AG04450 (cell line): ENCODE data around the gene SLC6A19. TPM values are rescaled to one million over a fixed set of nuclear protein-coding genes. Genes with fewer than 3 reads are reported as not detected.

Experiments
- CTCF ChIA-PET: fragments of 300-600, 350-600 bp; formaldehyde crosslinking; extraction: SDS; loops from one replicate; lab custom pipeline; 2022; ENCODE audit warnings: antibody characterized with exemption, inconsistent platforms; lab: Charles Lee
- POLR2A ChIA-PET: fragments of 350-600 bp; formaldehyde crosslinking; extraction: SDS; loops from one replicate; lab custom pipeline; 2021; ENCODE audit warnings: antibody characterized with exemption, inconsistent platforms; lab: Yijun Ruan, JAX
- DNase-seq: peaks from one replicate; pipeline ENCODE4 v3.0.0-alpha.2; 2011; ENCODE audit warnings: low read depth, low spot score
- H3K27ac ChIP-seq: one replicate; pipeline ENCODE4 v1.5.1; 2012; ENCODE audit warnings: low read depth, low read length, control low read depth
- H3K27me3 ChIP-seq: one replicate; pipeline ENCODE4 v1.6.0; 2012; ENCODE audit warnings: low read length; ENCODE audit not compliant: control insufficient read depth, insufficient read depth
- H3K4me3 ChIP-seq: 2 replicates; pipeline ENCODE4 v1.5.1; 2011; ENCODE audit warnings: mild to moderate bottlenecking, low read depth, low read length, control low read depth
- H3K9me3 ChIP-seq: 2 replicates; pipeline ENCODE4 v1.5.1; 2012; ENCODE audit warnings: low read length; ENCODE audit not compliant: control insufficient read depth, insufficient read depth
- polyA plus RNA-seq: library from polyadenylated mRNA; depleted of rRNA; stranded (reverse); fragments of >200 nt; gene quantifications from 2 replicates; pipeline ENCODE4 v1.2.3, GENCODE V29; 2011
- TF ChIP-seq, protein P1 (sequence below): IDR thresholded peaks from 2 replicates; pipeline ENCODE4 v1.5.1; 2011; ENCODE audit warnings: low read depth, low read length, control low read depth, inconsistent platforms

The SLC6A19 gene
- polyA plus RNA-seq, 1 experiment: not detected

DNA sequence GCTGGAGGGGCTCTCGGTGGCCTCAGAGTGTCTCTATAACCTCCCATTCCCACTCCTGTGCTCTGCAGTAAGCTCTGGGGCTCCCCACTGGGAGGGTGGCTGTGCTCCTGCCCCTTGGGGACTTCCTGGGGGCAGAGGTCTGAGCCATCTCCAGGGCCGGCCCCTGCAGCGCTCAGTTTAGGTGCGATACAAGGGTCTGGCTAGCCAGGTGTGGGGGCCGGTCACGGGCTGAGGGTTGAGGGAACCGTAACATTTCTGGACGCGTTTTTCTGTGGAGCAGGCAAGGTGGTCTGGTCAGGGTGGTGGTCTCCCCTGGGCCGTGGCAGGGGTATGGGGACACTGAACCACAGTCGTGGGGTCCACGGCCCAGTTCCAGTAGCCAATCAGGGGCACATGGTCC is 38.0 kb upstream of the SLC6A19 start:
- ChIA-PET CTCF (no interaction called here), POLR2A (no interaction called here)
- no peak for DNase-seq
- H3K27ac ChIP-seq: no peak overlapping the region
- peaks cover 5% of the 10 kb centered on the region for H3K27me3 ChIP-seq
- H3K4me3 ChIP-seq: no peak overlapping the region
- H3K9me3 ChIP-seq: peaks cover 3% of the 10 kb centered on the region; the same call in 1 of the 2 replicates
- TF ChIP-seq, protein P1, sequence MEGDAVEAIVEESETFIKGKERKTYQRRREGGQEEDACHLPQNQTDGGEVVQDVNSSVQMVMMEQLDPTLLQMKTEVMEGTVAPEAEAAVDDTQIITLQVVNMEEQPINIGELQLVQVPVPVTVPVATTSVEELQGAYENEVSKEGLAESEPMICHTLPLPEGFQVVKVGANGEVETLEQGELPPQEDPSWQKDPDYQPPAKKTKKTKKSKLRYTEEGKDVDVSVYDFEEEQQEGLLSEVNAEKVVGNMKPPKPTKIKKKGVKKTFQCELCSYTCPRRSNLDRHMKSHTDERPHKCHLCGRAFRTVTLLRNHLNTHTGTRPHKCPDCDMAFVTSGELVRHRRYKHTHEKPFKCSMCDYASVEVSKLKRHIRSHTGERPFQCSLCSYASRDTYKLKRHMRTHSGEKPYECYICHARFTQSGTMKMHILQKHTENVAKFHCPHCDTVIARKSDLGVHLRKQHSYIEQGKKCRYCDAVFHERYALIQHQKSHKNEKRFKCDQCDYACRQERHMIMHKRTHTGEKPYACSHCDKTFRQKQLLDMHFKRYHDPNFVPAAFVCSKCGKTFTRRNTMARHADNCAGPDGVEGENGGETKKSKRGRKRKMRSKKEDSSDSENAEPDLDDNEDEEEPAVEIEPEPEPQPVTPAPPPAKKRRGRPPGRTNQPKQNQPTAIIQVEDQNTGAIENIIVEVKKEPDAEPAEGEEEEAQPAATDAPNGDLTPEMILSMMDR: no peak

GRCh38 chr5:1163879-1164278 is 37.5 kb upstream of the SLC6A19 start:
- Histone ChIP-seq H3K27me3 (peaks cover 6% of the 10 kb centered on the region), H3K27ac (no peak overlapping the region), H3K4me3 (no peak overlapping the region), H3K9me3 (peaks cover 3% of the 10 kb centered on the region; the same call in 1 of the 2 replicates)
- ChIA-PET CTCF (no interaction called here), POLR2A (no interaction called here)
- no peak for DNase-seq
- TF ChIP-seq, protein P1: no peak

DNA sequence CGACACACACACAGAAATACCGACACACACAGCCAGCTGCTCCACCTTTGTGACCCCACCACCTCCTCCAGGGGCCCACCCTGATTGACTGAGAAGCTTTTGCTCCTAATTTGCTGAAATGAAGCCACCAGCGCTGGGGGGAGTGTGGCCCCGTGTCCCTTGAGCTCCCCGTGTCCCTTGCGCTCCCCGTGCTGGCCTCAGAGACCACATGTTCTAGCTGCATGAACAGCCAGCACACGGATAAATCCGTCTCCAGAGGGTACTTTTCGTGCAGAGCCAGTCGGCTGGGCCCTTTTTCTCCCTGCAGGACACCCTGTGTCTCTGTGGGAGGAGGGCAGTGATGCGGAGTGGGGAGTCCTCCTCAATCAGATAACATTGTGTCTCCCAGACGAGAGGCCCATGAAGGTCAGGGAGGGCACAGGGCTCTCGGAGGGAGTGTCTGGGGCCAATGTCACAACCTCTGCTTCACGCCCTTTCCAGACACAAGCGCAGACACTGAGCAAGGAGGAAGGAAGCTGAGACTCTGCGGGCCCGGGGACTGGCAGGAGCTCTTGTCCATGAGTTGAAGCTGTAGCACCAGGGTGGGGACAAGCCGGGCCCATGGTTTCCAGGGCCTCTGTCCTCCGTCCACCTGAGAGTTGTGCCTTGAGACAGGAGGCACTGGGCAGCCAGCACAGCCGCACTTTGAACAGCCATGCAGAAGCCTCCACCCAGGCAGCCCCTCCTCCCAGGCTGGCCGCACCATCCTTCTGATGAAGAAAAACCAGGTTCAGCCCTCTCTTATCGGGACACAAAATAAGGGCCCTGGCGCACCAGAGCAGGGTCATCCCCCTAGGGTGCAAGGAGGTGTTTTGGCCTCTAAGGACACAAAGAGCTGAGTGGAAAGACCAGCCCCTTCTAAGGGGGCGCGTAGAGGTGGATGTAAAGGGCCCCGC is 36.4 kb upstream of the SLC6A19 start:
- ChIA-PET CTCF (interaction anchor here (0.6 to 0.7 kb wide), 2 partner anchors 479 to 480 kb away, joined by 3 read pairs; no protein-coding TSS in a partner anchor), POLR2A (no interaction called here)
- H3K27ac ChIP-seq: no peak overlapping the region
- H3K4me3 ChIP-seq: no peak overlapping the region
- DNase-seq: no peak
- TF ChIP-seq, protein P1: no peak
- H3K9me3 ChIP-seq: peaks cover 3% of the 10 kb centered on the region; the same call in 1 of the 2 replicates
- peaks cover 6% of the 10 kb centered on the region for H3K27me3 ChIP-seq

DNA sequence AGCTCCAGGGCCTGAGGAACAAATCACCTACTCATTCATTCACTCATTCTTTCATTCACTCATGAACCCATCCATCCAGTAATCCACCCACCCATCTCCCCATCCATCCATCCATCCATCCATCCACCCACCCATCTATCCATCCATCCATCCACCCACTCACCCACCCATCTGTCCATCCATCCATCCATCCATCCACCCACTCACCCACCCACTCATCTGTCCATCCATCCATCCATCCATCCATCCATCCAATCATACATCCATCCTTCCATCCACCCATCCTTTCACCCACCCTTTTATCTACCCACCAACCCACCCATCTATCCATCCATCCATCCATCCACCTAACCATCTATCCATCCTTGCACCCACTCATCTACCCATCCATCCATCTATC is 35.5 kb upstream of the SLC6A19 start:
- Histone ChIP-seq H3K9me3 (peaks cover 2% of the 10 kb centered on the region; the same call in 1 of the 2 replicates), H3K27me3 (peaks cover 6% of the 10 kb centered on the region), H3K27ac (no peak overlapping the region), H3K4me3 (no peak overlapping the region)
- ChIA-PET POLR2A (no interaction called here), CTCF (no interaction called here)
- TF ChIP-seq, protein P1: no peak
- DNase-seq: no peak

GRCh38 chr5:1166370-1166769 is 35.0 kb upstream of the SLC6A19 start:
- CTCF ChIA-PET: interaction anchor here (1.7 kb wide), 1 partner anchor 242 kb away, joined by 9 read pairs; no protein-coding TSS in a partner anchor
- TF ChIP-seq, protein P1: no peak
- H3K4me3 ChIP-seq: no peak overlapping the region
- no peaks in the 10 kb centered on the region; the same call in 1 of the 2 replicates for H3K9me3 ChIP-seq
- H3K27ac ChIP-seq: no peak overlapping the region
- POLR2A ChIA-PET: no interaction called here
- no peak for DNase-seq
- peaks cover 6% of the 10 kb centered on the region for H3K27me3 ChIP-seq
